ENCODE results near the gene MINAR1. TPM values are rescaled to one million over a fixed set of nuclear protein-coding genes. Genes with fewer than 3 reads are reported as not detected.

The MINAR1 gene
- total and polyA plus RNA-seq, 9 donors = 0.12 to 0.62 (median 0.23) TPM

GRCh38 chr15:79399606-79400005 is 32.5 kb upstream of the MINAR1 start:
- 69 to 86% (median 79%) methylated on average over 4 of the region's 4 CpGs for WGBS, 3 donors

GRCh38 chr15:79400650-79401049 is 31.5 kb upstream of the MINAR1 start:
- intact Hi-C loops (cut with DNase I) = no loop called here
- TF ChIP-seq EP300 (IDR thresholded peaks at IDR 0.05) (no peak), CTCF (IDR thresholded peaks at IDR 0.05) (no peak), POLR2A (IDR thresholded peaks at IDR 0.05) (no peak)
- no peaks in the 10 kb centered on the region for H3K4me1 ChIP-seq (ENCODE audit: insufficient read depth)
- no peaks in the 10 kb centered on the region for H3K27me3 ChIP-seq
- no peak for DNase-seq
- no peak overlapping the region for H3K27ac ChIP-seq
- no peaks in the 10 kb centered on the region for H3K36me3 ChIP-seq
- no peak overlapping the region for H3K4me3 ChIP-seq
- 69 to 74% (median 73%) methylated on average over 3 of the region's 3 CpGs for WGBS, 3 donors
- H3K9me3 ChIP-seq = no peaks in the 10 kb centered on the region

More at GRCh38 chr15:79399606-79400005, 32.5 kb upstream of the MINAR1 start:
- Histone ChIP-seq H3K9me3 (no peaks in the 10 kb centered on the region), H3K36me3 (no peaks in the 10 kb centered on the region), H3K4me3 (no peak overlapping the region), H3K27me3 (no peaks in the 10 kb centered on the region), H3K27ac (no peak overlapping the region), H3K4me1 (ENCODE audit: insufficient read depth) (no peaks in the 10 kb centered on the region)
- no peak for DNase-seq
- intact Hi-C loops (cut with DNase I) = no loop called here
- no peak for TF ChIP-seq POLR2A (IDR thresholded peaks at IDR 0.05)
- no peak for TF ChIP-seq CTCF (IDR thresholded peaks at IDR 0.05)
- no peak for TF ChIP-seq EP300 (IDR thresholded peaks at IDR 0.05)

- Histone ChIP-seq H3K4me3 (no peak overlapping the region), H3K4me1 (ENCODE audit: insufficient read depth) (no peaks in the 10 kb centered on the region), H3K27ac (no peak overlapping the region), H3K27me3 (no peaks in the 10 kb centered on the region), H3K36me3 (no peaks in the 10 kb centered on the region), H3K9me3 (no peaks in the 10 kb centered on the region)
- intact Hi-C loops (cut with DNase I) = no loop called here
- TF ChIP-seq EP300 (IDR thresholded peaks at IDR 0.05) (no peak), CTCF (IDR thresholded peaks at IDR 0.05) (no peak), POLR2A (IDR thresholded peaks at IDR 0.05) (no peak)
- DNase-seq = no peak
- 60 to 64% (median 64%) methylated on average over 3 of the region's 3 CpGs for WGBS, 3 donors
These were observed 30.8 kb upstream of the MINAR1 start for GRCh38 chr15:79401301-79401700.

GRCh38 chr15:79402136-79402535 is 30.0 kb upstream of the MINAR1 start:
- no peak for DNase-seq
- intact Hi-C loops (cut with DNase I) = no loop called here

More at GRCh38 chr15:79402136-79402535, 30.0 kb upstream of the MINAR1 start:
- no peak for TF ChIP-seq CTCF (IDR thresholded peaks at IDR 0.05)
- WGBS, 3 donors = 84 to 91% (median 90%) methylated on average over 2 of the region's 2 CpGs
- Histone ChIP-seq H3K36me3 (no peaks in the 10 kb centered on the region), H3K4me3 (no peak overlapping the region), H3K27ac (no peak overlapping the region), H3K27me3 (no peaks in the 10 kb centered on the region), H3K9me3 (no peaks in the 10 kb centered on the region), H3K4me1 (ENCODE audit: insufficient read depth) (no peaks in the 10 kb centered on the region)

Data from ovary (tissue), 9 donors.